MM.1S (cell line): Measurements from ENCODE around the gene UGCG.

Source experiments
- EZH2 ChIP-seq: fragments of 300-600 bp; sonication (generic); optimal IDR thresholded peaks from 2 replicates; pipeline ENCODE3; 2017; ENCODE audit warnings: low read depth, mild to moderate bottlenecking, antibody characterized with exemption, low read length, mixed read lengths
- TF ChIP-seq, protein P1 (sequence below): fragments of 300-600 bp; sonication (generic); IDR thresholded peaks from 2 replicates; pipeline ENCODE4 v1.5.1; 2016; ENCODE audit warnings: antibody characterized with exemption, low read length, mixed read lengths

- TF ChIP-seq, protein P1, sequence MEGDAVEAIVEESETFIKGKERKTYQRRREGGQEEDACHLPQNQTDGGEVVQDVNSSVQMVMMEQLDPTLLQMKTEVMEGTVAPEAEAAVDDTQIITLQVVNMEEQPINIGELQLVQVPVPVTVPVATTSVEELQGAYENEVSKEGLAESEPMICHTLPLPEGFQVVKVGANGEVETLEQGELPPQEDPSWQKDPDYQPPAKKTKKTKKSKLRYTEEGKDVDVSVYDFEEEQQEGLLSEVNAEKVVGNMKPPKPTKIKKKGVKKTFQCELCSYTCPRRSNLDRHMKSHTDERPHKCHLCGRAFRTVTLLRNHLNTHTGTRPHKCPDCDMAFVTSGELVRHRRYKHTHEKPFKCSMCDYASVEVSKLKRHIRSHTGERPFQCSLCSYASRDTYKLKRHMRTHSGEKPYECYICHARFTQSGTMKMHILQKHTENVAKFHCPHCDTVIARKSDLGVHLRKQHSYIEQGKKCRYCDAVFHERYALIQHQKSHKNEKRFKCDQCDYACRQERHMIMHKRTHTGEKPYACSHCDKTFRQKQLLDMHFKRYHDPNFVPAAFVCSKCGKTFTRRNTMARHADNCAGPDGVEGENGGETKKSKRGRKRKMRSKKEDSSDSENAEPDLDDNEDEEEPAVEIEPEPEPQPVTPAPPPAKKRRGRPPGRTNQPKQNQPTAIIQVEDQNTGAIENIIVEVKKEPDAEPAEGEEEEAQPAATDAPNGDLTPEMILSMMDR, result peak; percentile 36
- TF ChIP-seq EZH2, result no peak
These were observed 79.1 kb downstream of the UGCG start for GRCh38 chr9:111975709-111976108.
